Endothelial cell of umbilical vein (primary cell): ENCODE results near the gene ANKRD33B. TPM values are rescaled to one million over a fixed set of nuclear protein-coding genes. Genes with fewer than 3 reads are reported as not detected.

Experiments
- BruUV-seq: library from RNA; stranded (reverse); fragments of 400-500 nt; replicated peaks from 2 replicates; lab custom pipeline; 2021; lab: Mats Ljungman, UMichigan
- CTCF ChIA-PET: fragments of 300-600, 350-600 bp; sonication (Branson Sonifier 250); formaldehyde crosslinking; loops from one replicate; lab custom pipeline; 2021; ENCODE audit warnings: antibody characterized with exemption, inconsistent platforms; lab: Charles Lee
- POLR2A ChIA-PET: fragments of 300-600, 350-600 bp; sonication (Branson Sonifier 250); formaldehyde crosslinking; loops from one replicate; lab custom pipeline; 2021; ENCODE audit warnings: antibody characterized with exemption, inconsistent platforms; lab: Charles Lee
- DNase-seq: peaks from one replicate; pipeline ENCODE4 v3.0.0-alpha.2; 2011; ENCODE audit warnings: low read depth, low spot score
- FAIRE-seq: peaks from 2 replicates; lab custom pipeline; 2011; peaks lifted over from hg19 to GRCh38; lab: Jason Lieb, UNC
- H2AFZ ChIP-seq: 2 replicates; pipeline ENCODE4 v1.6.0; 2012; ENCODE audit warnings: low read depth, low read length, control low read depth, inconsistent platforms
- H3K27ac ChIP-seq: 2 replicates; pipeline ENCODE4 v1.5.1; 2011; ENCODE audit warnings: low read depth, mild to moderate bottlenecking, control low read depth, low read length, moderate library complexity; ENCODE audit not compliant: insufficient read depth
- H3K27me3 ChIP-seq, 2 experiments: 2 replicates each; pipeline versions ENCODE4 v1.6.0 to v1.6.1; 2011; ENCODE audit warnings: low read length in 2 of 2, mixed read lengths in 1 of 2; ENCODE audit not compliant: control insufficient read depth in 2 of 2, insufficient read depth in 2 of 2
- H3K36me3 ChIP-seq, 2 experiments: 2 replicates in 1 of 2; 3 replicates in 1 of 2; pipeline ENCODE4 v1.5.1; 2011; ENCODE audit warnings: low read length in 2 of 2, mild to moderate bottlenecking in 1 of 2, moderate library complexity in 1 of 2; ENCODE audit not compliant: control insufficient read depth in 2 of 2, insufficient read depth in 2 of 2; ENCODE audit errors: extremely low read depth in 1 of 2
- H3K4me1 ChIP-seq: 3 replicates; pipeline ENCODE4 v1.5.1; 2011; ENCODE audit warnings: mild to moderate bottlenecking, low read length; ENCODE audit not compliant: control insufficient read depth, insufficient read depth; ENCODE audit errors: extremely low read depth
- H3K4me2 ChIP-seq: 2 replicates; pipeline ENCODE4 v1.6.1; 2011; ENCODE audit warnings: low read length, control low read depth, mixed read lengths; ENCODE audit not compliant: insufficient read depth
- H3K4me3 ChIP-seq, 3 experiments: fragments of 200-600 bp in 1 of 3; sonication (generic), shearing (Covaris generic) in 1 of 3; replicated peaks in 1 of 3; 2 replicates each; pipeline ENCODE4 v1.5.1; 2011 to 2016; ENCODE audit warnings: control low read depth in 3 of 3, low read length in 3 of 3, mild to moderate bottlenecking in 2 of 3, inconsistent platforms in 1 of 3, low read depth in 1 of 3, moderate library complexity in 1 of 3; ENCODE audit not compliant: insufficient read depth in 1 of 3
- H3K79me2 ChIP-seq: 2 replicates; pipeline ENCODE4 v1.6.0; 2012; ENCODE audit warnings: low read length, inconsistent platforms; ENCODE audit not compliant: control insufficient read depth, insufficient read depth
- H3K9ac ChIP-seq: replicated peaks from 2 replicates; pipeline ENCODE3; 2011; ENCODE audit warnings: low read length, control low read depth; ENCODE audit not compliant: insufficient read depth; ENCODE audit errors: extremely low read depth
- H3K9me1 ChIP-seq: replicated peaks from 3 replicates; pipeline ENCODE4 v1.6.0; 2011; ENCODE audit warnings: mild to moderate bottlenecking, low read length; ENCODE audit not compliant: control insufficient read depth, insufficient read depth; ENCODE audit errors: extremely low read depth
- H3K9me3 ChIP-seq: replicated peaks from 2 replicates; pipeline ENCODE4 v1.5.1; 2012; ENCODE audit warnings: low read length, inconsistent platforms; ENCODE audit not compliant: control insufficient read depth, insufficient read depth
- H4K20me1 ChIP-seq: replicated peaks from 2 replicates; pipeline ENCODE3; 2011; ENCODE audit warnings: mild to moderate bottlenecking, low read length; ENCODE audit not compliant: control insufficient read depth, insufficient read depth; ENCODE audit errors: extremely low read depth
- EZH2 ChIP-seq: IDR thresholded peaks from 2 replicates; pipeline ENCODE4 v1.6.1; 2012; ENCODE audit warnings: borderline replicate concordance, low read depth, mild to moderate bottlenecking, moderate library complexity, low read length, inconsistent platforms; ENCODE audit not compliant: severe bottlenecking
- FOS ChIP-seq: IDR thresholded peaks from 2 replicates; pipeline ENCODE4 v1.6.1; 2011; ENCODE audit warnings: mild to moderate bottlenecking, low read length, moderate library complexity, borderline replicate concordance; ENCODE audit not compliant: insufficient read depth
- GATA2 ChIP-seq: IDR thresholded peaks from 2 replicates; pipeline ENCODE4 v1.7.0; 2011; ENCODE audit warnings: low read depth, mild to moderate bottlenecking, moderate library complexity, mixed read lengths, low read length; ENCODE audit not compliant: insufficient read length, insufficient read depth
- JUN ChIP-seq: IDR thresholded peaks from 2 replicates; pipeline ENCODE4 v1.6.1; 2011; ENCODE audit warnings: borderline replicate concordance, low read depth; ENCODE audit not compliant: insufficient read length, insufficient read depth
- MYC ChIP-seq: IDR thresholded peaks from one replicate; pipeline ENCODE4 v1.6.1; 2011; ENCODE audit warnings: mild to moderate bottlenecking, low read depth, low read length
- POLR2A ChIP-seq: IDR thresholded peaks from 2 replicates; pipeline ENCODE4 v1.6.1; 2012; ENCODE audit warnings: low read depth, mild to moderate bottlenecking, control low read depth, low read length
- POLR2AphosphoS5 ChIP-seq: IDR thresholded peaks from 2 replicates; pipeline ENCODE4 v1.6.1; 2012; ENCODE audit warnings: low read depth, mild to moderate bottlenecking, control low read depth, low read length, moderate library complexity; ENCODE audit not compliant: insufficient read depth
- dilution Hi-C: fragments of 300-500 bp; cut with MboI; formaldehyde crosslinking; loops from one replicate; pipeline ENCODE4 v1.15.0; 2019; ENCODE audit warnings: low sequenced_read_pairs; ENCODE audit not compliant: extremely low pct_ligation_motif_present
- intact Hi-C: fragments of 100-400 bp; cut with micrococcal nuclease; formaldehyde crosslinking; loops from one replicate; pipeline ENCODE4 v1.10.0; 2022
- polyA plus RNA-seq, 4 experiments: library from polyadenylated mRNA; depleted of rRNA in 3 of 4; stranded (reverse) in 3 of 4; unstranded in 1 of 4; fragments of >200 nt; gene quantifications; 2 replicates each; pipeline versions ENCODE4 v1.2.1 to v1.2.3, GENCODE V29; 2011 to 2012; ENCODE audit warnings: missing spikeins in 1 of 4
- total RNA-seq: library from RNA; stranded (reverse); gene quantifications from 2 replicates; pipeline ENCODE4 v1.2.3, GENCODE V29; 2021
- TF ChIP-seq, protein P1 (sequence below): IDR thresholded peaks from 2 replicates; pipeline ENCODE4 v1.6.1; 2011; ENCODE audit not compliant: insufficient read depth, insufficient read length
- TF ChIP-seq, protein P2 (sequence below), 2 donors: IDR thresholded peaks; 1 replicate in 1 of 2; 2 replicates in 1 of 2; pipeline ENCODE4 v1.5.1; 2011; ENCODE audit warnings: low read length in 2 of 2, mild to moderate bottlenecking in 2 of 2, moderate library complexity in 2 of 2, control low read depth in 1 of 2, inconsistent platforms in 1 of 2, low read depth in 1 of 2; ENCODE audit not compliant: insufficient read depth in 1 of 2; ENCODE audit errors: extremely low read depth in 1 of 2

ANKRD33B gene
- total and polyA plus RNA-seq, 2 donors (not counting 3 experiments of a cell fraction or from before 2014, with no cell fraction given): 2.4 to 5.4 TPM

DNA sequence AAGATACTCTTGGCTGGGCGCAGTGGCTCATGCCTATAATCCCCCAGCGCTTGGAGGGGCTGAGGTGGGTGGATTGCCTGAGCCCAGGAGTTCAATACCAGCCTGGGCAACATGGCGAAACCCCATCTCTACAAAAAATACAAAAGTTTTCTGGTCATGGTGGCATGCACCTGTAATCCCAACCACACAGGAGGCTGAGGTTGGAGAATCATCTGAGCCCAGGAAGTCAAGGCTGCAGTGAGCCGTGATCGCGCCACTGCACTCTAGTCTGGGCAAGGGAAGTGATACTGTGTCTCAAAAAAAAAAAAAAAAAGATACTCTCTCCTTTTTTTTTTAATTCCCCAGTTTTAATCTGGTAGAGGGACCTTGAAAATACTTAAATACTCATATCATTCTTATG, 15.0 kb downstream of the ANKRD33B start:
- Histone ChIP-seq H3K9ac (no peak overlapping the region), H3K9me1 (no peaks in the 10 kb centered on the region), H3K4me3 (no peak overlapping the region), H2AFZ (no peak overlapping the region), H4K20me1 (no peaks in the 10 kb centered on the region), H3K27ac (no peak overlapping the region), H3K4me1 (peaks cover 12% of the 10 kb centered on the region), H3K27me3 (no peaks in the 10 kb centered on the region), H3K36me3 (no peaks in the 10 kb centered on the region), H3K4me2 (no peak overlapping the region), H3K9me3 (no peaks in the 10 kb centered on the region), H3K79me2 (no peaks in the 10 kb centered on the region)
- TF ChIP-seq, protein P1, sequence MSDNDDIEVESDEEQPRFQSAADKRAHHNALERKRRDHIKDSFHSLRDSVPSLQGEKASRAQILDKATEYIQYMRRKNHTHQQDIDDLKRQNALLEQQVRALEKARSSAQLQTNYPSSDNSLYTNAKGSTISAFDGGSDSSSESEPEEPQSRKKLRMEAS: no peak
- TF ChIP-seq GATA2 (no peak), JUN (no peak), MYC (no peak), POLR2A (no peak), FOS (no peak), EZH2 (no peak), POLR2AphosphoS5 (no peak)
- TF ChIP-seq, protein P2, sequence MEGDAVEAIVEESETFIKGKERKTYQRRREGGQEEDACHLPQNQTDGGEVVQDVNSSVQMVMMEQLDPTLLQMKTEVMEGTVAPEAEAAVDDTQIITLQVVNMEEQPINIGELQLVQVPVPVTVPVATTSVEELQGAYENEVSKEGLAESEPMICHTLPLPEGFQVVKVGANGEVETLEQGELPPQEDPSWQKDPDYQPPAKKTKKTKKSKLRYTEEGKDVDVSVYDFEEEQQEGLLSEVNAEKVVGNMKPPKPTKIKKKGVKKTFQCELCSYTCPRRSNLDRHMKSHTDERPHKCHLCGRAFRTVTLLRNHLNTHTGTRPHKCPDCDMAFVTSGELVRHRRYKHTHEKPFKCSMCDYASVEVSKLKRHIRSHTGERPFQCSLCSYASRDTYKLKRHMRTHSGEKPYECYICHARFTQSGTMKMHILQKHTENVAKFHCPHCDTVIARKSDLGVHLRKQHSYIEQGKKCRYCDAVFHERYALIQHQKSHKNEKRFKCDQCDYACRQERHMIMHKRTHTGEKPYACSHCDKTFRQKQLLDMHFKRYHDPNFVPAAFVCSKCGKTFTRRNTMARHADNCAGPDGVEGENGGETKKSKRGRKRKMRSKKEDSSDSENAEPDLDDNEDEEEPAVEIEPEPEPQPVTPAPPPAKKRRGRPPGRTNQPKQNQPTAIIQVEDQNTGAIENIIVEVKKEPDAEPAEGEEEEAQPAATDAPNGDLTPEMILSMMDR (IDR thresholded peaks at IDR 0.05; ENCODE audit: extremely low read depth in 1 of 2, insufficient read depth in 1 of 2, low read depth in 1 of 2, low read length in 2 of 2): no peak
- FAIRE-seq: no peak
- BruUV-seq: no TSS peak
- DNase-seq: no peak
- intact Hi-C loops (loop anchor here (1.0 kb wide), 1 partner anchor 11 kb away; no protein-coding TSS in a partner anchor), dilution Hi-C loops (no loop called here)
- CTCF ChIA-PET: interaction anchor here (2.4 to 5.3 kb wide), 2 partner anchors 12 to 49 kb away, joined by 8 to 31 read pairs; no protein-coding TSS in a partner anchor
- POLR2A ChIA-PET: no interaction called here
